Suprapubic skin (tissue), 4 donors: Measurements from ENCODE around the gene RBKS. TPM values are rescaled to one million over a fixed set of nuclear protein-coding genes. Genes with fewer than 3 reads are reported as not detected.

Source experiments
- DNase-seq, 2 donors: peaks; one replicate each; pipeline ENCODE4 v3.0.0-alpha.2; 2019; ENCODE audit warnings: low spot score in 2 of 2
- H3K27ac ChIP-seq: fragments of 200-600 bp; sonication (generic); one replicate; pipeline ENCODE4 v1.5.1; 2019
- H3K27me3 ChIP-seq: fragments of 200-600 bp; sonication (generic); one replicate; pipeline ENCODE4 v1.5.1; 2019
- H3K36me3 ChIP-seq: fragments of 200-600 bp; sonication (generic); one replicate; pipeline ENCODE4 v1.5.1; 2019
- H3K4me1 ChIP-seq: fragments of 200-600 bp; sonication (generic); one replicate; pipeline ENCODE4 v1.5.1; 2019
- H3K4me3 ChIP-seq: fragments of 200-600 bp; sonication (generic); one replicate; pipeline ENCODE4 v1.5.1; 2019; ENCODE audit warnings: mild to moderate bottlenecking
- H3K9me3 ChIP-seq: fragments of 200-600 bp; sonication (generic); one replicate; pipeline ENCODE4 v1.5.1; 2019
- EP300 ChIP-seq: sonication (generic); formaldehyde crosslinking; IDR thresholded peaks from one replicate; pipeline ENCODE4 v1.6.1; 2017; ENCODE audit warnings: antibody characterized with exemption
- POLR2A ChIP-seq, 2 donors: fragments of 450-650 bp; IDR thresholded peaks; one replicate each; pipeline ENCODE4 v1.6.1; 2017; ENCODE audit warnings: antibody characterized with exemption in 2 of 2, mild to moderate bottlenecking in 2 of 2, moderate library complexity in 2 of 2
- POLR2AphosphoS5 ChIP-seq, 3 donors: sonication (generic); formaldehyde crosslinking; IDR thresholded peaks; one replicate each; pipeline ENCODE4 v1.6.1; 2017; ENCODE audit warnings: antibody characterized with exemption in 3 of 3
- WGBS: methylation state at CpG from one replicate; pipeline ENCODE4 v1.1.5; 2018; 5-methylcytosine and 5-hydroxymethylcytosine counted together
- total RNA-seq, 4 donors: library from RNA; depleted of rRNA; stranded (reverse); fragments of >200 nt; gene quantifications; one replicate each; pipeline ENCODE4 v1.1.0, GENCODE V29; 2016
- TF ChIP-seq, protein P1 (sequence below), 2 donors: fragments of 200-600 bp in 1 of 2; fragments of 450-650 bp in 1 of 2; sonication (generic) in 1 of 2; IDR thresholded peaks; one replicate each; pipeline ENCODE4 v1.5.1; 2016 to 2019; ENCODE audit warnings: antibody characterized with exemption in 2 of 2, mild to moderate bottlenecking in 1 of 2, moderate library complexity in 1 of 2

Gene RBKS
- total RNA-seq, 4 donors from 2014 or later, result 1.0 to 2.2 (median 1.5) TPM

DNA sequence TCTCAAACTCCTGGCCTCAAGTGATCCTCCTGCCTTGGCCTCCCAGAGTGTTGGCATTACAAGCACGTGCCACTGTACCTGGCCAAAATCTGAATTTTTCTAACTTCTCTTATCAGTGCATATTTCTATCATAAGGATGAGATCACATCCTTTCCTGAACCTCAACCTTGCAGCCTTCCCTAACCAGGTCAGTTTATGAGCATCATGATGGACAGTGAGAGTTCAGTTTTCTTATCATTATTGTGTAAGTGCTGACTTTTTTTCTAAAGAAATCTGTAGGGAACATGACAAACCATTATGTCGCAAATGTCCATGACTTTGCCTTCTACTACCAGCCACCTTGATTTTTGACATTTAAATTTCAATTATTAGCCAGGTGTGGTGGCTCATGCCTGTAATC lies 87.1 kb downstream of the RBKS start:
- Histone ChIP-seq H3K4me1 (peaks cover 8% of the 10 kb centered on the region), H3K4me3 (no peak overlapping the region), H3K9me3 (no peaks in the 10 kb centered on the region), H3K36me3 (no peaks in the 10 kb centered on the region), H3K27ac (no peak overlapping the region), H3K27me3 (no peaks in the 10 kb centered on the region)
- TF ChIP-seq EP300 (no peak), POLR2A (IDR thresholded peaks at IDR 0.05) (no peak), POLR2AphosphoS5 (IDR thresholded peaks at IDR 0.05) (no peak)
- TF ChIP-seq, protein P1, sequence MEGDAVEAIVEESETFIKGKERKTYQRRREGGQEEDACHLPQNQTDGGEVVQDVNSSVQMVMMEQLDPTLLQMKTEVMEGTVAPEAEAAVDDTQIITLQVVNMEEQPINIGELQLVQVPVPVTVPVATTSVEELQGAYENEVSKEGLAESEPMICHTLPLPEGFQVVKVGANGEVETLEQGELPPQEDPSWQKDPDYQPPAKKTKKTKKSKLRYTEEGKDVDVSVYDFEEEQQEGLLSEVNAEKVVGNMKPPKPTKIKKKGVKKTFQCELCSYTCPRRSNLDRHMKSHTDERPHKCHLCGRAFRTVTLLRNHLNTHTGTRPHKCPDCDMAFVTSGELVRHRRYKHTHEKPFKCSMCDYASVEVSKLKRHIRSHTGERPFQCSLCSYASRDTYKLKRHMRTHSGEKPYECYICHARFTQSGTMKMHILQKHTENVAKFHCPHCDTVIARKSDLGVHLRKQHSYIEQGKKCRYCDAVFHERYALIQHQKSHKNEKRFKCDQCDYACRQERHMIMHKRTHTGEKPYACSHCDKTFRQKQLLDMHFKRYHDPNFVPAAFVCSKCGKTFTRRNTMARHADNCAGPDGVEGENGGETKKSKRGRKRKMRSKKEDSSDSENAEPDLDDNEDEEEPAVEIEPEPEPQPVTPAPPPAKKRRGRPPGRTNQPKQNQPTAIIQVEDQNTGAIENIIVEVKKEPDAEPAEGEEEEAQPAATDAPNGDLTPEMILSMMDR (IDR thresholded peaks at IDR 0.05), result no peak
- DNase-seq, result no peak
- WGBS, result 94% methylated on average over 2 of the region's 2 CpGs

DNA sequence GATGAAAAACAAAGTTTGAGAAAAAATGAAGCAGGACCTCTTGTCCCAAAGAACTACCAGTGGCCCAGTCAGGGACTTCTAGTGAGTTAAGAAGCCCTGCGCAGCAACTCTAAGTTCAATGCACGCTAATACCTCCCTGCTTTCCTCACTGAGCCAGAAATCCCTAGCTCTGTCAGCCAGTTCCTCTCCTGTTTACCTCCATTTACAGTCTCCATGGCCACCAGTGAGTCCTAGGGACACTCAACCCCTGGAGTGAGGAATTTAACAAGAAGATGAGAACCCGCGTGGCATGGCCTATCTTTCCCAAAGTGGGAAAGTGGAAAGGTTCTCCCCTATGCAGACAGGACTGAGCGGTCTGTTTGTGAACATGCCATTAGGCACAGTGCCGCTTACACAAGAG lies 87.6 kb downstream of the RBKS start:
- TF ChIP-seq POLR2AphosphoS5 (IDR thresholded peaks at IDR 0.05), result no peak
- TF ChIP-seq POLR2A (IDR thresholded peaks at IDR 0.05), result no peak
- no peak for TF ChIP-seq EP300
- TF ChIP-seq, protein P1 (IDR thresholded peaks at IDR 0.05), result no peak
- Histone ChIP-seq H3K27me3 (no peaks in the 10 kb centered on the region), H3K36me3 (no peaks in the 10 kb centered on the region), H3K27ac (no peak overlapping the region), H3K4me3 (no peak overlapping the region), H3K9me3 (no peaks in the 10 kb centered on the region), H3K4me1 (peaks cover 8% of the 10 kb centered on the region)
- WGBS, result 94% methylated on average over 6 of the region's 6 CpGs
- no peak for DNase-seq

DNA sequence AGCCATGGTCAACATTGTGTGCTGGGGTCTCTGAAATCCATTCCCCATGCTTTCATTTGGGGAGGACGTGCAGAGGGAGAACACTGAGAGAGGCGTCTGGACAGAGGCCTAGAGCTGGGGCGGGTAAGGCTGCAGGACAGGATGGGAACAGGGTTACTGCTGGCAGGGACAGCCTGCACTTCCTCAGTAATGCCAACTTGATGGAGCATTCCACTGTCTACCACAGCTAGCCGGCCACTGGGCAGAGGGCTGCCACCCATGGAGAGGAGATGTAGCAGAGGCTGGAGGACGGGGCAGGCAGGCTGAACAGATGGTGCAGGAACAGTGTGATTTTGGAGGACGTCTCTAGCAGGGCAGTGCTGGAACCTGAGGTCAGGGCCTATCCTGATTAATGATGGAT lies 89.3 kb downstream of the RBKS start:
- 93% methylated on average over 6 of the region's 6 CpGs for WGBS
- H3K27me3 ChIP-seq, result no peaks in the 10 kb centered on the region
- H3K27ac ChIP-seq, result no peak overlapping the region
- peaks cover 8% of the 10 kb centered on the region for H3K4me1 ChIP-seq
- TF ChIP-seq, protein P1 (IDR thresholded peaks at IDR 0.05), result no peak
- TF ChIP-seq POLR2AphosphoS5 (IDR thresholded peaks at IDR 0.05), result no peak
- no peak for TF ChIP-seq EP300
- TF ChIP-seq POLR2A (IDR thresholded peaks at IDR 0.05), result no peak
- no peak overlapping the region for H3K4me3 ChIP-seq
- DNase-seq, result no peak
- no peaks in the 10 kb centered on the region for H3K9me3 ChIP-seq
- no peaks in the 10 kb centered on the region for H3K36me3 ChIP-seq

DNA sequence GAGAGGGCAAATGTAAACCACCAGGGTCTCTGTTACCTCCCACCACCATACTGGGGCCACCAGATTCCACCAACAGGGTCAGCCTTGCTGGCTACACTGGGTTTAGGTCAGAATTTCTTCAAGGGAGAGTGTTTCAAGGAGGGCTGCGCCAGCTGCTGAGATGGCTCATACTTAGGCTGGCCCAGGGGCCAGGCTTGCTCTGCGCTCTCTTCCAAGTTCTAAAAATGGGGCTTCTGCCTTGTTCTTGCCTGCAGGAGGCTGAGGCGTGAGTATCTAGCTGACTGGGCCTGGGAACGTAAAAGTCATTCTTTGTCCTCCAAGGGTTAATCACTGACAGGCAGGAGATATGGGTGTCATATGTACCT lies 90.6 kb downstream of the RBKS start:
- Histone ChIP-seq H3K4me1 (peaks cover 8% of the 10 kb centered on the region), H3K4me3 (no peak overlapping the region), H3K27ac (peak overlapping the region; percentile 81), H3K27me3 (no peaks in the 10 kb centered on the region), H3K9me3 (no peaks in the 10 kb centered on the region), H3K36me3 (no peaks in the 10 kb centered on the region)
- WGBS, result 71% methylated on average over 4 of the region's 4 CpGs
- DNase-seq, result no peak
- TF ChIP-seq POLR2A (IDR thresholded peaks at IDR 0.05) (no peak), EP300 (no peak), POLR2AphosphoS5 (IDR thresholded peaks at IDR 0.05) (no peak)
- TF ChIP-seq, protein P1 (IDR thresholded peaks at IDR 0.05), result no peak

DNA sequence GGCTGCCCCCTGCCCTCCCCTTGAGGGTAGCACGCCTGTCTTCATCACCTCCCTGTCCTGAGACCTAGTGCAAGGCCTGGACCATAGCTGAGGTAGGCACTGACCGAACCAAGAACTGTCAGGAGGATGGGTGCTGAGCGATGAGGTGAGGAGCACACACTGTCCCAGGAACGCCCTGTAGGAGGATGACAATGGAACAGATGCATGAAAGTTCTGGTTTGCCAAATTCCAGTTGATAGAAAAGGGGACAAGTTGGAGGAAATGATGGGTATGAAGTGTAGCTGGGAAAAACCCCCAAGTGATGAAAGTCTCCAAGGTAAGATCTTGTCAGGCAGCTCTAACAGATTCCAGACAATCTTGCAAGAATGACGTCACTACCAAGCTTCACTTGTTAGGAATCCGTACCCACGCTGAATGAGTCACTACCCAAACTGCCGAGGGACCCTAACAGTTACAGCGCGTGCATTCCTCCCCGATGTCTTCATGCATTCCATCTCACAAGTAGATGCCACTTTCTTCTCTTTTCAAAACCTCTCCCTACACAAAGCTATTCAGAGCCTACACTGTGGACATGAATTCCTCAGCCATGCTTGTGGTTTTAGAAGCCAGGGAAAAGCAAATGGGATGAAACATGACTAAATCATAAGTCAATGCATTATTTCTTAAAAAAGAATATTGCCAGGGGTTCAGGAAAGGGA lies 91.1 kb downstream of the RBKS start:
- no peaks in the 10 kb centered on the region for H3K27me3 ChIP-seq
- 55% methylated on average over 11 of the region's 11 CpGs for WGBS
- peak in 2 of 3 donors; percentile 41 to 86 for TF ChIP-seq POLR2AphosphoS5 (IDR thresholded peaks at IDR 0.05)
- no peak for TF ChIP-seq POLR2A (IDR thresholded peaks at IDR 0.05)
- TF ChIP-seq, protein P1 (IDR thresholded peaks at IDR 0.05), result no peak
- peak; percentile 96 for TF ChIP-seq EP300
- H3K36me3 ChIP-seq, result no peaks in the 10 kb centered on the region
- H3K4me3 ChIP-seq, result no peak overlapping the region
- H3K4me1 ChIP-seq, result peaks cover 8% of the 10 kb centered on the region
- DNase-seq, result peak in 1 of 2 donors; percentile 69
- peak overlapping the region; percentile 81 for H3K27ac ChIP-seq
- no peaks in the 10 kb centered on the region for H3K9me3 ChIP-seq
